DOHH2 (cell line): Measurements from ENCODE around the gene TECRL.

Experiments
- CTCF ChIP-seq: fragments of 200-600 bp; sonication (generic); IDR thresholded peaks from one replicate; pipeline ENCODE4 v1.5.1; 2014; ENCODE audit warnings: antibody characterized with exemption, mild to moderate bottlenecking, low read depth, low read length; ENCODE audit not compliant: poor library complexity, severe bottlenecking
- EZH2phosphoT487 ChIP-seq: fragments of 200-600 bp; sonication (generic); IDR thresholded peaks from 2 replicates; pipeline ENCODE4 v1.6.1; 2017; ENCODE audit warnings: borderline replicate concordance, mild to moderate bottlenecking, antibody characterized with exemption, low read length, moderate library complexity, mixed read lengths

- TF ChIP-seq CTCF = no peak
- no peak for TF ChIP-seq EZH2phosphoT487
Measured at GRCh38 chr4:64360664-64361398, 48.4 kb downstream of the TECRL start.
